Measurements from ENCODE around the gene PKP3.
"Not testable (repeated sequence)": the region's sequence is repeated elsewhere in the genome, so short reads cannot be mapped to it uniquely, and the experiment has no call there.

DNA sequence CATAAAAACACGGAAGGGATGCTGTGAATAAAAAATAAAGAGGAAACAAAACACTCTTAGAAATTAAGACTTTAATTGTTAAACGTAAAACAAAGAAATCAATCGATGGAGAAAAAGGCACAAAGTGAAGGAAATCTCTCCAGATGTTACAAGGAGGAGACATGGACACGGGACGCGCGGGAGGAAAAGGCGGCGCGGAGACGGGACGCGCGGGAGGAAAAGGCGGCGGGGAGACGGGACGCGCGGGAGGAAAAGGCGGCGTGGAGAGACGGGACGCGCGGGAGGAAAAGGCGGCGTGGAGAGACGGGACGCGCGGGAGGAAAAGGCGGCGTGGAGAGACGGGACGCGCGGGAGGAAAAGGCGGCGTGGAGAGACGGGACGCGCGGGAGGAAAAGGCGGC lies 30.8 kb downstream of the PKP3 start:
- TF ChIP-seq, protein P1, sequence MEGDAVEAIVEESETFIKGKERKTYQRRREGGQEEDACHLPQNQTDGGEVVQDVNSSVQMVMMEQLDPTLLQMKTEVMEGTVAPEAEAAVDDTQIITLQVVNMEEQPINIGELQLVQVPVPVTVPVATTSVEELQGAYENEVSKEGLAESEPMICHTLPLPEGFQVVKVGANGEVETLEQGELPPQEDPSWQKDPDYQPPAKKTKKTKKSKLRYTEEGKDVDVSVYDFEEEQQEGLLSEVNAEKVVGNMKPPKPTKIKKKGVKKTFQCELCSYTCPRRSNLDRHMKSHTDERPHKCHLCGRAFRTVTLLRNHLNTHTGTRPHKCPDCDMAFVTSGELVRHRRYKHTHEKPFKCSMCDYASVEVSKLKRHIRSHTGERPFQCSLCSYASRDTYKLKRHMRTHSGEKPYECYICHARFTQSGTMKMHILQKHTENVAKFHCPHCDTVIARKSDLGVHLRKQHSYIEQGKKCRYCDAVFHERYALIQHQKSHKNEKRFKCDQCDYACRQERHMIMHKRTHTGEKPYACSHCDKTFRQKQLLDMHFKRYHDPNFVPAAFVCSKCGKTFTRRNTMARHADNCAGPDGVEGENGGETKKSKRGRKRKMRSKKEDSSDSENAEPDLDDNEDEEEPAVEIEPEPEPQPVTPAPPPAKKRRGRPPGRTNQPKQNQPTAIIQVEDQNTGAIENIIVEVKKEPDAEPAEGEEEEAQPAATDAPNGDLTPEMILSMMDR (IDR thresholded peaks at IDR 0.05) = not testable (repeated sequence)
- TF ChIP-seq POLR2A (IDR thresholded peaks at IDR 0.05) = not testable (repeated sequence)

Data from testis (tissue), 2 donors.